NCI-H524 treated with DMSO at 0.1 percent for 48 hours (cell line): ENCODE data around the gene LEPROT.

Experiments
- DNase-seq: peaks from one replicate; lab custom pipeline; 2025; lab: John Stamatoyannopoulos, UW

Gene LEPROT

DNA sequence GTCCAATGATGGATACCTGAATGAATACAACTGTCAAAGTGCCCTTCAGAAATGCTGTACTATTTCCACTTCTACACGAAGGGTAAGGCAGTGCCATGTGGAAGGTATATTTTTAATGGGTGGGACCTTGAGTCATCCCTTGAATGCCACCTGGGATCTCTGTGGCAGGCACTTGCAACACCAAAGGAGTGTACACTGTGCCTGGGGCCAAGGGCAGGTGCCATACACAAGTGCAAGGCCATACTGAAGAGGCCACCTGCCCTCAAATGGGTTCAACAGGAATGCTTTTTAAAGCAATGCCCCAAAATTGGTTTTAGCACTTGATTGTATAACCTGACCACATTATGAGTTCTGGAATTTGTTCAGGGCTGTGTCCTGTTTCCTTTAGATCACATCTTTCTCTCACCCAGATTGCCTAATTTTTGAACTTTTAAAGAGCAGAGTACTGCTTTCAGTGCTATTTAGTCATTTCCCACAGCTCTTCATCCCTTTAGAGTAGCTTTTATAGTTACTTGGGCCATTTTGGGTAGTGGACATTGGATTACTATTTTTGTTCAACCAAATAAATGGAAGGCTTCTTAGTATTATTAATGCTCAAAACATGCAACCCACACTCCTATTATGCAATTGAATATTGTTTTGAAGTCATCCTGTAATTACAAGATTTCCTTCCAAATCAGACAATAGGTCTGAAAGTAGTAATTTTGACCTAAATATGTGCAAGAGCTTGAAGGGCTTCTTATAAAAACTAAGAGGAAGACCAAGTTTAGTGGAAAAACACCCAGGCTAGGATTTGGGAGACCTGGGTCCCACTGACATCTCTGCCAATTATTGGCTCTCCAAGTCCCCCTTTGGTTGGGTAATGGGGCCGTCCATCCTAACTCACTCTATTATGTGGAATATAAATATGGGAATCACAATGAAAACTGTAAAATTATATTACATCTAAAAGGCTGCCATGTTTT, 57.2 kb downstream of the LEPROT start:
- DNase-seq = no peak

DNA sequence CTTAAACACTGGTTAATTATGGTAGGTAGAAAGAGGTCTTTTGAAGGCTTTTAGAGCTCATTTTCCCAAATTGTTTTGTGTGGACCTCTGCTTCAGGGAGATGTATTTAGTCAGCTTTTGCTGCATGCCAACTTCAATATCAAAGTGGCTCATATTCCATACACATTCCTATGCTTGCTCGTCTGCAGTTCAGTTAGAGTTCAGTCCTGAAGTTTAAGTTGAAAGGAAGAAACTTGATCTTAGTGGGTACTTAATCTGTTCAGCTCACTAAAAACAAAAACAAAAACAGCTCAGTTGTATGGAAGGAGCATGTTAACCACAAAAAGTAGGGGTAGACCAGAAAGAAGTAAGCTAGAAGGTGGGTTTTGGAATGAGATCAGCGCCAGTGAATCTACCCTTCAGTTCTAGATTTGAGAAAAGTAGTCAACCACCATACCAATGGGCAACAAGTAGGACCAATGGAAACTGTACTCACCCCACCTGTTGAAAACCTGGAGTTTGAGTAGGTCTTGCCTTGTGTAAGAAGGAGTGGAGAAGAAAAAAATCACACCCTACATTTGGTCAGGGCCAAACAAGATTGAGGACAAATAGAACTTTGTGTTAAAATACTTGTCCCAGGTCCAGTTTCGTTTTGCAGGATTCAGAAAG, 58.0 kb downstream of the LEPROT start:
- no peak for DNase-seq

DNA sequence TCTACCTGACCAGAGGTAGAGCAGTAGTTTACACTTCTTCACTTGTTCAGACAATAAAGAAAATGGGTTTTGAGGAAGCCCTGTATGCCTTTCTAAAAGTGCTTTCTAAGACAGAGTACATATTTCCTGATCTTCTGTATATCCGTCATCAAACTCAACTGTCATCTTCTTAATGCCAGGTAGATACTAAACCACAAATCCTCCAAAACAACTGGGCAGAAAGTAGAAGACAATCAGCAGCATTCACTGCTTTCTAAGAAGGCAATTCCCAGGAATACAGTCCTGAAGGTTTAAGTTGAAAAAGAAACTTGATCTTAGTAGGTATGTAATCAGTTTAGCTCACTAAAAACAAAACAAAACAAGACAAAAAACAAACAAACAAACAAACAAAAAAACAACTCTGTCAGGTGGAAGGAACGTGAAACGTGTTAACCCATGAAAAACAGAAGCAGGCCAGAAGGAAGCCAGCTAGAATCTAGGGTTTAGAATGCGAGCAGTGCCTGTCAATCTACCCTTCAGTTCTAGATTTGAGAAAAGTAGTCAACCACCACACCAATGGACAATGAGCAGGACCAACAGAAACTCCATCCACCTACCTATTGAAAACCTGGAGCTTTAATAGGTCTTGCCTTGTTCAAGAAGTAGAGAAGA, 59.2 kb downstream of the LEPROT start:
- no peak for DNase-seq

DNA sequence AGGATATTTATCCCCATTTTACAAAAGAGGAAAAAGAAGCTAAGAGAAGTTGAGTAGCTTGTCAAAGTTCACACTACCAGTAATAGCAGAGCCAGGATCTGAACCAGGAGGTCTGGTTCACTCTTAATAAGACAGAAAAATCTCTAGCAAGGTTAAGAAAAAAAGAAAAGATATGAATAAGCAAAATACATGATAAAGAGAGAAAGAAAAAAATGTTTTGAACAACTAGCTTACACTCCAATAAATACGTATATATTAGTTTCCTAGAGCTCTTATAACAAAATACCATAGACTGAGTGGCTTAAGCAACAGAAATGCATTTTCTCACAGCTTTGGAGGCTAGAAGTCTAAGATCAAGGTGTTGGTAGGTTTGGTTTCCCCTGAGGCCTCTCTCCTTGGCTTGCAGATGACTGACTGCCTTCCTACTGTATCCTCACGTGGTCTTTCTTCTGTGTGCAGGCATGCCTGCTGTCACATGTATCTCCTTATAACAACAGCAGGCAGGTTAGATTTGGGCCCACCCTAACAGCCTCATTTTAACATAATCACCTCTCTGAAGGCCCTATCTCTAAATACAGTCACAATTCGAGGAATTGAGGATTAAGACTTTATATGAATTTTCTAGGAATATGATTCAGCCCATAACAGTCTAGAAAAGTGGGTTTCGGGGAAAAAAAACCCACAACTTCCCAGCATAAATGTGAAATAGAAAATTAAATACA, 60.4 kb downstream of the LEPROT start:
- no peak for DNase-seq

DNA sequence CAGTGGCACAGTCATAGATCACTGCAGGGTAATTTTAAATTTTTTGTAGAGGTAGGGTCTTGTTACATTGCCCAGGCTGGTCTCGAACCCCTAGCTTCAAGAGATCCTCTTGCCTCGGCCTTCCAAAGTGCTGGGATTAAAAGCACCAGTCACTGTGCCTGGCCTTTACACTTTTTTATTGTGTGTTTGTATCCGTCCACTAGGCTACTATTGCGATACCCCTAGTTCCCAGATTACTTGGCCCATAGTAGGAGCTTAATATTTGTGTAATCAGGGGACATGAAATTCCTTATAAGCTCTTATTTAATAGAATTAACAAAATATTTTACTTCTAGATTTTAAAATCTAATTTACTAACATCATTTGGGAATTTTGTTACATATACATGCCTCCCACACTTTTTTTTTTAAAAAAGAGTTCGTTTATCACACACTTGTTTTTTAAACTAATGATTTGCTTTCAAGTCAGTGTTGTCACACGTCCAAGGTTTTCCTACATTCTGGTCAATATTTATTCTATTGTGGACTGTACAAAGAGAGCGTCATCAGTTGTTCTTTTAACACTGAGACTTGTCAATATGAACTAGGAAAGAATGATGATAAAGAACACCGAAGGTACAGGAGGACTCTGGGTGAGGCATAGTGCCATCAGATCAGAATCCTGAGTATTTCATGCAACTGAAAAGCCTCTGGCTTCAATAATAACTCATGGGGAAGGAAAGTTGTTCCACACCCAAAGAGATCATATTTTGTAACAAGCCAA, 63.7 kb downstream of the LEPROT start:
- DNase-seq = no peak
